Left lung (tissue), 10 donors: ENCODE measurements around the gene CAT. TPM values are rescaled to one million over a fixed set of nuclear protein-coding genes. Genes with fewer than 3 reads are reported as not detected.

Source experiments
- ATAC-seq: fragments of 200-7000 bp; cut with Tn5 transposase; one replicate; pipeline ENCODE4 v1.9.1; 2020; ENCODE audit warnings: moderate library complexity
- DNase-seq, 4 donors: peaks; one replicate each; pipeline ENCODE4 v3.0.0-alpha.2; 2013 to 2020
- H3K27ac ChIP-seq, 2 donors: fragments of 200-600 bp; sonication (generic) in 1 of 2; one replicate each; pipeline versions ENCODE4 v1.5.0 to v1.8.0; 2020 to 2021
- H3K27me3 ChIP-seq, 2 donors: fragments of 200-600 bp; sonication (generic) in 1 of 2; one replicate each; pipeline versions ENCODE4 v1.5.0 to v1.8.0; 2020 to 2021
- H3K36me3 ChIP-seq, 2 donors: fragments of 200-600 bp; sonication (generic) in 1 of 2; one replicate each; pipeline versions ENCODE4 v1.5.0 to v1.8.0; 2020 to 2021
- H3K4me1 ChIP-seq, 2 donors: fragments of 200-600 bp; one replicate each; pipeline ENCODE4 v1.8.0; 2021
- H3K4me3 ChIP-seq, 2 donors: fragments of 200-600 bp; sonication (generic) in 1 of 2; one replicate each; pipeline versions ENCODE4 v1.5.0 to v1.8.0; 2020 to 2021; ENCODE audit warnings: mild to moderate bottlenecking in 1 of 2
- H3K9me3 ChIP-seq, 2 donors: fragments of 200-600 bp; sonication (generic) in 1 of 2; one replicate each; pipeline versions ENCODE4 v1.5.0 to v1.8.0; 2020 to 2021
- CTCF ChIP-seq, 2 donors: fragments of 200-600 bp; sonication (generic) in 1 of 2; IDR thresholded peaks; one replicate each; pipeline versions ENCODE4 v1.5.0 to v1.8.0; 2021; ENCODE audit warnings: antibody characterized with exemption in 2 of 2
- intact Hi-C, 2 donors: fragments of 100-400 bp; cut with DNase I; formaldehyde crosslinking; loops; one replicate each; pipeline versions ENCODE4 v1.11.2 to v1.14.2; 2022
- polyA plus RNA-seq, 6 donors: library from polyadenylated mRNA; unstranded; fragments of 120-200 nt; gene quantifications; one replicate each; pipeline ENCODE4 v1.2.1, GENCODE V29; 2013; ENCODE audit not compliant: insufficient read length in 6 of 6
- total RNA-seq, 2 donors: library from RNA; stranded (reverse); fragmentation: NEBNext Ultra II Directional; extraction: Animal tissue kit (Norgen Biotek cat#: 25700); gene quantifications; one replicate each; pipeline ENCODE4 v1.2.1, GENCODE V29; 2021
- donor health status: DM: no; HTN: yes; CAD: no.
- donor health status: DM: no; HTN: no; CAD: no.

The CAT gene
- total and polyA plus RNA-seq, 8 donors, result 146 to 247 (median 213) TPM

- ATAC-seq (no peak), DNase-seq (no peak)
- Histone ChIP-seq H3K9me3 (no peaks in the 10 kb centered on the region), H3K4me1 (peaks cover 0 to 60% of the 10 kb centered on the region in 2 donors), H3K36me3 (peaks cover 0 to 66% of the 10 kb centered on the region in 2 donors), H3K27me3 (no peaks in the 10 kb centered on the region), H3K27ac (peak overlapping the region in 1 of 2 donors; percentile 81), H3K4me3 (no peak overlapping the region)
- no peak for TF ChIP-seq CTCF (IDR thresholded peaks at IDR 0.05)
- intact Hi-C loops, result no loop called here
Measured at GRCh38 chr11:34451053-34451452, 12.3 kb downstream of the CAT start.

GRCh38 chr11:34454308-34455032 is 15.7 kb downstream of the CAT start:
- Histone ChIP-seq H3K4me1 (peaks cover 0 to 29% of the 10 kb centered on the region in 2 donors), H3K27me3 (no peaks in the 10 kb centered on the region), H3K36me3 (peaks cover under 1 to 98% of the 10 kb centered on the region in 2 donors), H3K9me3 (no peaks in the 10 kb centered on the region), H3K4me3 (no peak overlapping the region), H3K27ac (no peak overlapping the region)
- ATAC-seq (no peak), DNase-seq (no peak)
- no peak for TF ChIP-seq CTCF (IDR thresholded peaks at IDR 0.05)
- intact Hi-C loops, result no loop called here

GRCh38 chr11:34457607-34458006 is 18.9 kb downstream of the CAT start:
- Histone ChIP-seq H3K27me3 (no peaks in the 10 kb centered on the region), H3K4me1 (no peaks in the 10 kb centered on the region), H3K27ac (no peak overlapping the region), H3K4me3 (no peak overlapping the region), H3K36me3 (peaks cover 4 to 99% of the 10 kb centered on the region in 2 donors), H3K9me3 (no peaks in the 10 kb centered on the region)
- TF ChIP-seq CTCF (IDR thresholded peaks at IDR 0.05), result no peak
- ATAC-seq (no peak), DNase-seq (no peak)
- intact Hi-C loops, result no loop called here

DNA sequence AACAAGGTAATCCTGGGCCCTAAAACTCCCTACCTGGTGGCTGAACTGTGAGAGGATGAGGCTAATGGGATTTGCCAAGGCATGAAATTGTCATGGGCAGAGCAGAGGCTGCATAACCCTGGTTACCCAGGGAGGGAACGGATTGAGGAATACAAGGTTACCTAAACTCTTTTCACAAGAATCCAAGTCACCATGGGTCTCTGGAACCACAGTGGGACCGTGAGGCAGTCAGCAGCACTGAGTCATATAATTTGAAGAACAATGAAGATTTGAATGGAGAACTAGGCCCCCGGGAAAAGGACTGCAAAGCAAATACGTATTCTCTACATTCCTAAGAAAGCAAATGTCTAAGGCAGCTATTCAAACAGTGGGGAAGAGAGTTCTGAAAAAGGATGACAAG is 19.8 kb downstream of the CAT start:
- Histone ChIP-seq H3K27ac (no peak overlapping the region), H3K9me3 (no peaks in the 10 kb centered on the region), H3K27me3 (no peaks in the 10 kb centered on the region), H3K36me3 (peaks cover 4 to 99% of the 10 kb centered on the region in 2 donors), H3K4me3 (no peak overlapping the region), H3K4me1 (no peaks in the 10 kb centered on the region)
- no peak for ATAC-seq
- TF ChIP-seq CTCF (IDR thresholded peaks at IDR 0.05), result no peak
- DNase-seq, result no peak
- intact Hi-C loops, result no loop called here

DNA sequence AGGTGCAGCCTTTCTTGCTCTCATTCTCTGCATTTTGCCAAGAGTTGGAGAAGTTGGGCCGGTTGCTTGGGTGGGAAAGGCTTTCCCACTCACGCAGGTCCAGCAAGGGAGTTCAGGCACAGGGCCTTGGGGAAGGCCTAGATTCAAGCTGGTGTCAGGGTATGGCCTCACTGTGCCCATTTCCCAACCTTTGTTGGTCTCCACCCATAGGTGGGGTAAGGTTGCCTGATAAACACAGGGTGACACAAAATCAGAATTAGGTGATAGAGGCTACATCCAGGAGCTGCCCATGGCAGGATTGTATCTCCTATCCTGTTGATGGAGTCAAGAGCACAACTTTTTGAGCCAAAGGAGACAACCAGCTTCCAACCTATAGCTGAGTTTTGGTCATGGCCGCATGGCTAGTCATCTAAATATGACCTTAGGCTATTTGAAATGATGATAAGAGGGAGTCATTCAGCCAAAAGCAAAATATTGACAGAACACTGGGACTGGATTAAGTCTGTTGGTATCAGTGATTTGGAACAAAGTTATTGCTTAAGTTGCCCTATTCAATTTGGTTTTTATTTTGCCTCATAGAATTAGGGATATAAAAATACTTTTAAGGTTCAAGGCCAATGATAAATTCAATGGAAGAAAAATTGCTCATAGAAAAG is 20.9 kb downstream of the CAT start:
- H3K27me3 ChIP-seq, result no peaks in the 10 kb centered on the region
- H3K27ac ChIP-seq, result no peak overlapping the region
- H3K4me1 ChIP-seq, result no peaks in the 10 kb centered on the region
- no peak for TF ChIP-seq CTCF (IDR thresholded peaks at IDR 0.05)
- no peak overlapping the region for H3K4me3 ChIP-seq
- intact Hi-C loops, result no loop called here
- DNase-seq (no peak), ATAC-seq (no peak)
- H3K36me3 ChIP-seq, result peaks cover 4 to 99% of the 10 kb centered on the region in 2 donors
- no peaks in the 10 kb centered on the region for H3K9me3 ChIP-seq
